K562 (cell line): ENCODE measurements around the gene LRP1. TPM values are rescaled to one million over a fixed set of nuclear protein-coding genes. Genes with fewer than 3 reads are reported as not detected.

Source experiments
- ATAC-seq: fragments of 200-7000 bp; cut with Tn5 transposase; 3 replicates; pipeline ENCODE4 v1.9.1; 2020; ENCODE audit warnings: moderate library complexity
- BruUV-seq: library from RNA; stranded (reverse); fragments of 400-500 nt; replicated peaks from 2 replicates; lab custom pipeline; 2021; lab: Mats Ljungman, UMichigan
- CTCF ChIA-PET: fragments of 300-600 bp; formaldehyde crosslinking; extraction: SDS; loops from one replicate; lab custom pipeline; 2021; ENCODE audit warnings: low intra/inter-chr PET ratio; lab: Yijun Ruan, JAX
- POLR2A ChIA-PET: fragments of 300-600, 350-650 bp; sonication (Branson Sonifier 250); formaldehyde crosslinking; extraction: SDS; loops from one replicate; lab custom pipeline; 2021; ENCODE audit warnings: antibody characterized with exemption, inconsistent platforms; lab: Yijun Ruan, JAX
- DNase-seq, 4 experiments: peaks; one replicate each; pipeline versions ENCODE4 v3.0.0 to v3.0.0-alpha.2; 2011 to 2018; ENCODE audit warnings: low spot score in 3 of 4, mixed read lengths in 3 of 4; ENCODE audit errors: extremely low read depth in 1 of 4
- FAIRE-seq: peaks from 2 replicates; lab custom pipeline; 2011; peaks lifted over from hg19 to GRCh38; lab: Jason Lieb, UNC
- H2AFZ ChIP-seq: 2 replicates; pipeline ENCODE4 v1.6.0; 2011; ENCODE audit warnings: low read depth, low read length, control low read depth, inconsistent platforms
- H3K27ac ChIP-seq: fragments of 200-600 bp; 3 replicates; pipeline ENCODE4 v1.8.0; 2011; ENCODE audit warnings: low read depth, mild to moderate bottlenecking, control low read depth, inconsistent platforms, low read length, moderate library complexity, mixed read lengths; ENCODE audit errors: extremely low read depth
- H3K27me3 ChIP-seq, 2 experiments: fragments of 300-600 bp in 1 of 2; 2 replicates in 1 of 2; 3 replicates in 1 of 2; pipeline versions ENCODE4 v1.6.0 to v1.8.0; 2011; ENCODE audit warnings: inconsistent platforms in 2 of 2, low read length in 2 of 2, mild to moderate bottlenecking in 1 of 2, mixed read lengths in 1 of 2, moderate library complexity in 1 of 2; ENCODE audit not compliant: control insufficient read depth in 2 of 2, insufficient read depth in 2 of 2
- H3K36me3 ChIP-seq: fragments of 300-600 bp; 3 replicates; pipeline ENCODE4 v1.8.0; 2011; ENCODE audit warnings: mild to moderate bottlenecking, low read length, inconsistent platforms; ENCODE audit not compliant: control insufficient read depth, insufficient read depth
- H3K4me1 ChIP-seq, 2 experiments: fragments of 200-600 bp in 1 of 2; replicated peaks in 1 of 2; 2 replicates in 1 of 2; 3 replicates in 1 of 2; pipeline versions ENCODE4 v1.5.1 to v1.8.0; 2011; ENCODE audit warnings: inconsistent platforms in 2 of 2, low read length in 2 of 2, mild to moderate bottlenecking in 1 of 2, mixed read lengths in 1 of 2, moderate library complexity in 1 of 2; ENCODE audit not compliant: control insufficient read depth in 2 of 2, insufficient read depth in 2 of 2
- H3K4me2 ChIP-seq: 2 replicates; pipeline ENCODE4 v1.6.1; 2011; ENCODE audit warnings: low read length, control low read depth, inconsistent platforms, mixed read lengths; ENCODE audit not compliant: insufficient read depth
- H3K4me3 ChIP-seq: fragments of 200-600 bp; sonication (generic), shearing (Covaris generic); 2 replicates; pipeline ENCODE4 v1.5.1; 2016; ENCODE audit warnings: control low read depth, inconsistent platforms
- H3K79me2 ChIP-seq: fragments of 200-600 bp; 3 replicates; pipeline ENCODE4 v1.8.0; 2011; ENCODE audit warnings: low read length, inconsistent platforms; ENCODE audit not compliant: control insufficient read depth, insufficient read depth
- H3K9ac ChIP-seq, 2 experiments: 2 replicates each; pipeline versions ENCODE4 v1.6.0 to v1.6.1; 2011; ENCODE audit warnings: low read depth in 2 of 2, low read length in 2 of 2, control low read depth in 1 of 2, inconsistent platforms in 1 of 2, mild to moderate bottlenecking in 1 of 2, mixed read lengths in 1 of 2; ENCODE audit not compliant: insufficient read depth in 1 of 2
- H3K9me1 ChIP-seq: one replicate; pipeline ENCODE4 v1.6.0; 2011; ENCODE audit warnings: inconsistent platforms, mild to moderate bottlenecking, low read length, moderate library complexity; ENCODE audit not compliant: control insufficient read depth, insufficient read depth
- H3K9me3 ChIP-seq: replicated peaks from 2 replicates; pipeline ENCODE4 v1.5.1; 2011; ENCODE audit warnings: low read depth, low read length, inconsistent platforms; ENCODE audit not compliant: control insufficient read depth, insufficient read depth
- H4K20me1 ChIP-seq: replicated peaks from 2 replicates; pipeline ENCODE4 v1.6.1; 2011; ENCODE audit warnings: low read length, inconsistent platforms, mixed read lengths; ENCODE audit not compliant: control insufficient read depth, insufficient read depth
- CTCFL ChIP-seq: IDR thresholded peaks from 2 replicates; pipeline ENCODE4 v1.6.1; 2011; ENCODE audit warnings: borderline replicate concordance, low read depth, mild to moderate bottlenecking, moderate library complexity, low read length; ENCODE audit not compliant: insufficient read depth, poor library complexity, severe bottlenecking
- E2F3 ChIP-seq: fragments of 250-450 bp; sonication (Bioruptor Pico); IDR thresholded peaks from 2 replicates; pipeline ENCODE4 v1.4.0; 2020; ENCODE audit warnings: mild to moderate bottlenecking
- HCFC1 ChIP-seq: IDR thresholded peaks from 2 replicates; pipeline ENCODE4 v1.6.1; 2012; ENCODE audit warnings: low read depth, low read length, improper control_type of control experiment
- MXD1 ChIP-seq: fragments of 250-450 bp; sonication (Bioruptor Pico); IDR thresholded peaks from 2 replicates; pipeline ENCODE4 v1.8.0; 2021; ENCODE audit warnings: borderline replicate concordance, mild to moderate bottlenecking, moderate library complexity; ENCODE audit not compliant: poor library complexity, severe bottlenecking
- MYBL2 ChIP-seq, 2 experiments: fragments of 450-650 bp in 1 of 2; sonication (generic) in 1 of 2; formaldehyde crosslinking in 1 of 2; IDR thresholded peaks; 2 replicates each; pipeline versions ENCODE4 v1.6.1 to v1.8.1; 2017 to 2022; ENCODE audit warnings: borderline replicate concordance in 1 of 2, inconsistent platforms in 1 of 2, low read depth in 1 of 2, mild to moderate bottlenecking in 1 of 2, missing genetic modification reagents in 1 of 2, moderate library complexity in 1 of 2
- TEAD2 ChIP-seq: fragments of 450-650 bp; IDR thresholded peaks from 2 replicates; pipeline ENCODE4 v1.6.1; 2016; ENCODE audit warnings: missing genetic modification characterization, control low read depth, missing compliant biosample characterization
- ZC3H11A ChIP-seq: IDR thresholded peaks from 2 replicates; pipeline ENCODE4 v1.6.1; 2012; ENCODE audit warnings: low read depth, low read length, improper control_type of control experiment
- ZNF263 ChIP-seq: sonication (generic); formaldehyde crosslinking; IDR thresholded peaks from 2 replicates; pipeline ENCODE4 v1.8.0; 2022; ENCODE audit warnings: mild to moderate bottlenecking, missing genetic modification reagents, borderline replicate concordance
- ZNF644 ChIP-seq: fragments of 200-800 bp; sonication (Bioruptor generic); IDR thresholded peaks from 2 replicates; pipeline ENCODE4 v1.6.1; 2016; ENCODE audit warnings: low read depth, missing genetic modification characterization, missing compliant biosample characterization
- WGBS: fragments of 100-300 bp; shearing (Covaris generic); methylation state at CpG from one replicate; pipeline ENCODE4 v1.1.6; 2016; ENCODE audit warnings: low coverage, mixed read lengths; ENCODE audit not compliant: insufficient coverage; ENCODE audit errors: missing lambda C conversion rate; 5-methylcytosine and 5-hydroxymethylcytosine counted together
- in situ Hi-C: fragments of 300-500 bp; cut with MboI; formaldehyde crosslinking; loops from 4 replicates; pipeline ENCODE4 v1.15.0; 2018; ENCODE audit warnings: inconsistent platforms, mixed read lengths
- intact Hi-C: fragments of 100-400 bp; cut with micrococcal nuclease; formaldehyde crosslinking; loops from 2 replicates; pipeline ENCODE4 v1.14.2; 2022
- polyA plus RNA-seq, 8 experiments: library from polyadenylated mRNA; depleted of rRNA in 4 of 8; stranded (reverse) in 5 of 8; unstranded in 3 of 8; fragments of >200 nt; fragmentation: Nextera tagmentation in 2 of 8; fragmentation: Illumina TruSeq in 1 of 8; extraction: Ambion mirVana in 2 of 8; extraction: Trizol in 1 of 8; gene quantifications; 2 replicates each; pipeline versions ENCODE4 v1.2.1 to v1.2.3, GENCODE V29; 2011 to 2014; ENCODE audit warnings: inconsistent platforms in 1 of 8, missing spikeins in 1 of 8
- total RNA-seq, 7 experiments: library from RNA; depleted of rRNA in 6 of 7; stranded (reverse); fragments of >200 nt in 6 of 7; fragmentation: Illumina TruSeq in 2 of 7; extraction: Trizol in 2 of 7; gene quantifications; 2 replicates each; pipeline versions ENCODE4 v1.2.1 to v1.2.3, GENCODE V29; 2011 to 2021; ENCODE audit warnings: low replicate concordance in 1 of 7

LRP1 gene
- total and polyA plus RNA-seq, 9 of the 15 experiments (the other 6 are each of a cell fraction or from before 2014, with no cell fraction given), result 0.04 to 0.64 (median 0.19) TPM; not detected in 2

- H3K9ac ChIP-seq, result no peak overlapping the region; a peak in 1 of 4 replicates
- no peak for DNase-seq
- WGBS, result 60% methylated on average over 5 of the region's 5 CpGs
- BruUV-seq, result no TSS peak
- H3K27ac ChIP-seq, result no peak overlapping the region
- TF ChIP-seq ZNF263, result 0 out of 2 replicates have a peak, but pooled peaks have one; percentile 21
- TF ChIP-seq ZC3H11A, result no peak
- no peaks in the 10 kb centered on the region for H3K79me2 ChIP-seq
- in situ Hi-C loops (no loop called here), intact Hi-C loops (no loop called here)
- peaks cover 42 to 83% of the 10 kb centered on the region in 2 experiments for H3K4me1 ChIP-seq
- peaks cover 33% of the 10 kb centered on the region; the same call in 2 of the 3 replicates for H3K36me3 ChIP-seq
- peaks cover 2 to 23% of the 10 kb centered on the region in 2 experiments; a peak in 3 of 5 replicates for H3K27me3 ChIP-seq
- H4K20me1 ChIP-seq, result peaks cover 8% of the 10 kb centered on the region
- H3K4me3 ChIP-seq, result no peak overlapping the region
- ChIA-PET POLR2A (interaction anchor here (0.6 to 4.7 kb wide), 4 partner anchors 8 to 257 kb away, joined by 3 to 33 read pairs (median 8); partner anchors contain the start of gene SHMT2), CTCF (interaction anchor here (6.6 kb wide), 1 partner anchor 24 kb away, joined by 186 read pairs; the partner anchor contains the start of gene NXPH4)
- H3K9me3 ChIP-seq, result no peaks in the 10 kb centered on the region
- FAIRE-seq, result no peak
- no peak for ATAC-seq
- no peak overlapping the region for H2AFZ ChIP-seq
- peak overlapping the region; percentile 84; the same call in 1 of the 2 replicates for H3K4me2 ChIP-seq
- H3K9me1 ChIP-seq, result peaks cover 2% of the 10 kb centered on the region
These were observed 109.3 kb downstream of the LRP1 start for GRCh38 chr12:57237596-57237931.

GRCh38 chr12:57237932-57238853 lies 109.9 kb downstream of the LRP1 start:
- CTCF ChIA-PET, result interaction anchor here (0.6 to 6.6 kb wide), 5 partner anchors 25 to 230 kb away, joined by 3 to 186 read pairs (median 3); partner anchors contain the start of gene NXPH4
- peak; percentile 68 to 74 (median 72) for DNase-seq
- Histone ChIP-seq H4K20me1 (peaks cover 8% of the 10 kb centered on the region), H3K79me2 (no peaks in the 10 kb centered on the region), H3K4me3 (peak overlapping the region; percentile 33), H3K9ac (peak overlapping the region; percentile 18 to 86; a peak in 3 of 4 replicates), H3K4me1 (peaks cover 45 to 87% of the 10 kb centered on the region in 2 experiments), H3K9me1 (peaks cover 2% of the 10 kb centered on the region), H3K27ac (no peak overlapping the region), H3K27me3 (peaks cover 2 to 23% of the 10 kb centered on the region in 2 experiments; a peak in 3 of 5 replicates), H3K9me3 (no peaks in the 10 kb centered on the region), H3K36me3 (peaks cover 26% of the 10 kb centered on the region; the same call in 2 of the 3 replicates), H3K4me2 (peak overlapping the region; percentile 84), H2AFZ (peak overlapping the region; percentile 99)
- TSS peak; percentile 46 for BruUV-seq
- WGBS, result 13% methylated on average over 42 of the region's 63 CpGs
- POLR2A ChIA-PET, result interaction anchor here (0.6 to 4.7 kb wide), 8 partner anchors 8 to 341 kb away, joined by 3 to 33 read pairs (median 3); partner anchors contain the start of gene SHMT2
- peak; percentile 7 for ATAC-seq
- in situ Hi-C loops (no loop called here), intact Hi-C loops (no loop called here)
- no peak for FAIRE-seq
- TF ChIP-seq TEAD2 (tag), result no peak
- TF ChIP-seq HCFC1, result no peak
- no peak for TF ChIP-seq MXD1 (CRISPR knock-in tag)
- no peak for TF ChIP-seq CTCFL
- TF ChIP-seq MYBL2 (IDR thresholded peaks at IDR 0.05; ENCODE audit: low read depth), result no peak
- TF ChIP-seq MYBL2 (CRISPR knock-in tag; IDR thresholded peaks at IDR 0.05; ENCODE audit: borderline replicate concordance), result no peak
- TF ChIP-seq E2F3 (CRISPR knock-in tag), result no peak
- no peak for TF ChIP-seq ZNF644 (tag)
